HepG2 (cell line): ENCODE measurements around the gene CLEC16A. TPM values are rescaled to one million over a fixed set of nuclear protein-coding genes. Genes with fewer than 3 reads are reported as not detected.

Source experiments
- HNF4G ChIP-seq, 2 experiments: sonication (generic) in 1 of 2; formaldehyde crosslinking in 1 of 2; IDR thresholded peaks; 2 replicates each; pipeline versions ENCODE4 v1.4.0 to v1.6.1; 2011 to 2020; ENCODE audit warnings: borderline replicate concordance in 2 of 2, low read depth in 2 of 2, mild to moderate bottlenecking in 2 of 2, low read length in 1 of 2, missing genetic modification reagents in 1 of 2, moderate library complexity in 1 of 2
- HOXA3 ChIP-seq: sonication (generic); formaldehyde crosslinking; IDR thresholded peaks from 2 replicates; pipeline ENCODE4 v1.5.0; 2020; ENCODE audit warnings: missing genetic modification reagents
- KDM5B ChIP-seq: sonication (generic); formaldehyde crosslinking; IDR thresholded peaks from 2 replicates; pipeline ENCODE4 v1.4.0; 2020; ENCODE audit warnings: missing genetic modification reagents, mild to moderate bottlenecking, borderline replicate concordance
- NFIB ChIP-seq: sonication (generic); formaldehyde crosslinking; IDR thresholded peaks from 2 replicates; pipeline ENCODE4 v1.9.0; 2021; ENCODE audit warnings: missing genetic modification reagents, mild to moderate bottlenecking, borderline replicate concordance
- PCBP2 ChIP-seq: fragments of 200-400 bp; formaldehyde crosslinking; optimal IDR thresholded peaks from 2 replicates; pipeline ENCODE3; 2018; ENCODE audit warnings: low read length, low read depth; ENCODE audit not compliant: poor library complexity, severe bottlenecking
- SAP130 ChIP-seq: IDR thresholded peaks from 2 replicates; pipeline ENCODE4 v1.6.1; 2016; ENCODE audit warnings: low read depth
- THYN1 ChIP-seq: sonication (generic); formaldehyde crosslinking; IDR thresholded peaks from 2 replicates; pipeline ENCODE4 v1.8.1; 2023; ENCODE audit warnings: low read depth, mild to moderate bottlenecking, moderate library complexity, missing genetic modification reagents, borderline replicate concordance
- XRCC5 ChIP-seq: fragments of 200-400 bp; formaldehyde crosslinking; optimal IDR thresholded peaks from 2 replicates; pipeline ENCODE3; 2017; ENCODE audit warnings: mild to moderate bottlenecking, low read length
- ZNF232 ChIP-seq: sonication (generic); formaldehyde crosslinking; IDR thresholded peaks from 2 replicates; pipeline ENCODE4 v1.4.0; 2020; ENCODE audit warnings: missing genetic modification reagents, borderline replicate concordance
- ZNF670 ChIP-seq: sonication (generic); formaldehyde crosslinking; IDR thresholded peaks from 2 replicates; pipeline ENCODE4 v1.8.0; 2022; ENCODE audit warnings: mild to moderate bottlenecking, missing genetic modification reagents, borderline replicate concordance
- ZNF7 ChIP-seq: IDR thresholded peaks from 2 replicates; pipeline ENCODE4 v1.6.1; 2016; ENCODE audit warnings: missing biosample characterization, missing genetic modification reagents
- polyA plus RNA-seq, 8 experiments: library from polyadenylated mRNA; depleted of rRNA in 3 of 8; stranded (reverse) in 7 of 8; unstranded in 1 of 8; fragments of >200 nt; fragmentation: Illumina TruSeq in 4 of 8; extraction: Trizol in 4 of 8; gene quantifications; 2 replicates each; pipeline versions ENCODE4 v1.2.1 to v1.2.3, GENCODE V29; 2011 to 2016; ENCODE audit warnings: low read depth in 4 of 8, missing spikeins in 1 of 8, mixed read lengths in 1 of 8; ENCODE audit not compliant: insufficient read depth in 1 of 8
- total RNA-seq, 5 experiments: library from RNA; depleted of rRNA; stranded (reverse); fragments of >200 nt; fragmentation: Illumina TruSeq; extraction: Trizol; gene quantifications; 2 replicates each; pipeline ENCODE4 v1.2.3, GENCODE V29; 2016; ENCODE audit warnings: low read depth in 1 of 5
- TF ChIP-seq, protein P1 (sequence below): sonication (generic); formaldehyde crosslinking; IDR thresholded peaks from 2 replicates; pipeline ENCODE4 v1.5.0; 2020; ENCODE audit warnings: mild to moderate bottlenecking, missing genetic modification reagents
- TF ChIP-seq, protein P2 (sequence below): sonication (generic); formaldehyde crosslinking; IDR thresholded peaks from 2 replicates; pipeline ENCODE4 v1.8.1; 2023; ENCODE audit warnings: mild to moderate bottlenecking, inconsistent platforms, moderate library complexity, missing genetic modification reagents, borderline replicate concordance
- TF ChIP-seq, protein P3 (sequence below): IDR thresholded peaks from 2 replicates; pipeline ENCODE4 v1.6.1; 2016; ENCODE audit warnings: low read depth, control low read depth
- TF ChIP-seq, protein P4 (sequence below): sonication (generic); formaldehyde crosslinking; IDR thresholded peaks from 2 replicates; pipeline ENCODE4 v1.5.0; 2020; ENCODE audit warnings: missing genetic modification reagents
- TF ChIP-seq, protein P5 (sequence below): sonication (generic); formaldehyde crosslinking; IDR thresholded peaks from 2 replicates; pipeline ENCODE4 v1.5.1; 2020; ENCODE audit warnings: mild to moderate bottlenecking, missing genetic modification reagents, borderline replicate concordance
- TF ChIP-seq, protein P6 (sequence below): sonication (generic); formaldehyde crosslinking; IDR thresholded peaks from 2 replicates; pipeline ENCODE4 v1.5.1; 2020; ENCODE audit warnings: missing genetic modification reagents, mild to moderate bottlenecking, borderline replicate concordance

CLEC16A gene
- total and polyA plus RNA-seq, 2 of the 13 experiments (the other 11 are each of a cell fraction or from before 2014, with no cell fraction given) = 8.5 to 10.3 TPM

DNA sequence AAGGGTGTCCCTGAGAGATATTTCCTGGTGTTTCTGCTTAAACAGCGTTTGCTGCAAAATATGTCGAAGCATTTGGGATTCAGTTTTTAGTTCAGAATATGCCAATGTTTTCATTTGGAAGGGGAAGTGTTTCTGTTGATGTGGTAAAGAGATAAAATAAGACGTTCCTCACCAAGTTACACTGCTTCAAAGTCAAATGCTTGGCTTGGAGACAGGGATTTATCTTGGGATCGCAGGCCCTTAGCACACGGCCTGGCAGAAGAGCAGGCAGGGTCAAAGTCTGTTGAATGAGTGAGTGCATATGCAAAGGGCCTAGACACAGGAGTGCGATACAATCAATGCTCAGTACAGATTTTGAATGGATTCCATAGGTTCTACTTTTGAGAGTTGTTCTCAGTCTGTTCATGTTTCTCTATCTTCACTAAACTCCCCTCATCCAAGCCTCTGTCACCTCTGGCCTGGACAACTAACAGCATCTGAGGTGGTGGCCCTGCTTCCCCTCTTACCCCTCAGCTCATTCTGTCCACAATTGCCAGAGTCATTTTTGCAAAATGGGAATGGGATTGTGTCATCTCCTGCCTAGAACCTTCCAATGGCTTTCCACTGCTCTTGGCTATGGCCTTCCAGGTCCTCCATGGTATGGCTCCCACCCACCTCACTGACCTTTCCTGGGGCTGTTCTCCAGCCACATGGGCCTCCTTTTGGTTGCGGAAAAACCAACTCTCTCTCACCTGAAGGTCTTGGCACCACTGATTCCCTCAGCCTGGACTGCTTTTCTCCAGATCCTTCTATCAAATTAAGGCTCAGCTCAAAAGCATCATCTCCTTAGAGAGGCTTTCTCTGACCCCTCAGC is 5.3 kb upstream of the CLEC16A start (continued):
- TF ChIP-seq, protein P1, sequence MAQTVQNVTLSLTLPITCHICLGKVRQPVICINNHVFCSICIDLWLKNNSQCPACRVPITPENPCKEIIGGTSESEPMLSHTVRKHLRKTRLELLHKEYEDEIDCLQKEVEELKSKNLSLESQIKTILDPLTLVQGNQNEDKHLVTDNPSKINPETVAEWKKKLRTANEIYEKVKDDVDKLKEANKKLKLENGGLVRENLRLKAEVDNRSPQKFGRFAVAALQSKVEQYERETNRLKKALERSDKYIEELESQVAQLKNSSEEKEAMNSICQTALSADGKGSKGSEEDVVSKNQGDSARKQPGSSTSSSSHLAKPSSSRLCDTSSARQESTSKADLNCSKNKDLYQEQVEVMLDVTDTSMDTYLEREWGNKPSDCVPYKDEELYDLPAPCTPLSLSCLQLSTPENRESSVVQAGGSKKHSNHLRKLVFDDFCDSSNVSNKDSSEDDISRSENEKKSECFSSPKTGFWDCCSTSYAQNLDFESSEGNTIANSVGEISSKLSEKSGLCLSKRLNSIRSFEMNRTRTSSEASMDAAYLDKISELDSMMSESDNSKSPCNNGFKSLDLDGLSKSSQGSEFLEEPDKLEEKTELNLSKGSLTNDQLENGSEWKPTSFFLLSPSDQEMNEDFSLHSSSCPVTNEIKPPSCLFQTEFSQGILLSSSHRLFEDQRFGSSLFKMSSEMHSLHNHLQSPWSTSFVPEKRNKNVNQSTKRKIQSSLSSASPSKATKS (CRISPR knock-in tag) = no peak
- TF ChIP-seq THYN1 (CRISPR knock-in tag) (no peak), HOXA3 (CRISPR knock-in tag) (peak; percentile 71), SAP130 (CRISPR knock-in tag) (0 out of 2 replicates have a peak, but pooled peaks have one; percentile 46), ZNF670 (CRISPR knock-in tag) (no peak), KDM5B (CRISPR knock-in tag) (0 out of 2 replicates have a peak, but pooled peaks have one; percentile 55), XRCC5 (peak; percentile 10), ZNF232 (CRISPR knock-in tag) (no peak), HNF4G (IDR thresholded peaks at IDR 0.05; ENCODE audit: borderline replicate concordance, low read depth, low read length) (peak; percentile 81; the same call in 1 of the 2 replicates), HNF4G (CRISPR knock-in tag; IDR thresholded peaks at IDR 0.05; ENCODE audit: borderline replicate concordance, low read depth) (peak; percentile 76; the same call in 1 of the 2 replicates), NFIB (CRISPR knock-in tag) (no peak), ZNF7 (peak; percentile 76), PCBP2 (no peak)
- TF ChIP-seq, protein P2, sequence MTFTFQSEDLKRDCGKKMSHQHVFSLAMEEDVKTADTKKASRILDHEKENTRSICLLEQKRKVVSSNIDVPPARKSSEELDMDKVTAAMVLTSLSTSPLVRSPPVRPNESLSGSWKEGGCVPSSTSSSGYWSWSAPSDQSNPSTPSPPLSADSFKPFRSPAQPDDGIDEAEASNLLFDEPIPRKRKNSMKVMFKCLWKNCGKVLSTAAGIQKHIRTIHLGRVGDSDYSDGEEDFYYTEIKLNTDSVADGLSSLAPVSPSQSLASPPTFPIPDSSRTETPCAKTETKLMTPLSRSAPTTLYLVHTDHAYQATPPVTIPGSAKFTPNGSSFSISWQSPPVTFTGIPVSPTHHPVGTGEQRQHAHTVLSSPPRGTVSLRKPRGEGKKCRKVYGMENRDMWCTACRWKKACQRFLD (CRISPR knock-in tag) = no peak
- TF ChIP-seq, protein P3, sequence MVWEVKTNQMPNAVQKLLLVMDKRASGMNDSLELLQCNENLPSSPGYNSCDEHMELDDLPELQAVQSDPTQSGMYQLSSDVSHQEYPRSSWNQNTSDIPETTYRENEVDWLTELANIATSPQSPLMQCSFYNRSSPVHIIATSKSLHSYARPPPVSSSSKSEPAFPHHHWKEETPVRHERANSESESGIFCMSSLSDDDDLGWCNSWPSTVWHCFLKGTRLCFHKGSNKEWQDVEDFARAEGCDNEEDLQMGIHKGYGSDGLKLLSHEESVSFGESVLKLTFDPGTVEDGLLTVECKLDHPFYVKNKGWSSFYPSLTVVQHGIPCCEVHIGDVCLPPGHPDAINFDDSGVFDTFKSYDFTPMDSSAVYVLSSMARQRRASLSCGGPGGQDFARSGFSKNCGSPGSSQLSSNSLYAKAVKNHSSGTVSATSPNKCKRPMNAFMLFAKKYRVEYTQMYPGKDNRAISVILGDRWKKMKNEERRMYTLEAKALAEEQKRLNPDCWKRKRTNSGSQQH (CRISPR knock-in tag) = 0 out of 2 replicates have a peak, but pooled peaks have one; percentile 33
- TF ChIP-seq, protein P4, sequence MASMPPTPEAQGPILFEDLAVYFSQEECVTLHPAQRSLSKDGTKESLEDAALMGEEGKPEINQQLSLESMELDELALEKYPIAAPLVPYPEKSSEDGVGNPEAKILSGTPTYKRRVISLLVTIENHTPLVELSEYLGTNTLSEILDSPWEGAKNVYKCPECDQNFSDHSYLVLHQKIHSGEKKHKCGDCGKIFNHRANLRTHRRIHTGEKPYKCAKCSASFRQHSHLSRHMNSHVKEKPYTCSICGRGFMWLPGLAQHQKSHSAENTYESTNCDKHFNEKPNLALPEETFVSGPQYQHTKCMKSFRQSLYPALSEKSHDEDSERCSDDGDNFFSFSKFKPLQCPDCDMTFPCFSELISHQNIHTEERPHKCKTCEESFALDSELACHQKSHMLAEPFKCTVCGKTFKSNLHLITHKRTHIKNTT (CRISPR knock-in tag) = no peak
- TF ChIP-seq, protein P5, sequence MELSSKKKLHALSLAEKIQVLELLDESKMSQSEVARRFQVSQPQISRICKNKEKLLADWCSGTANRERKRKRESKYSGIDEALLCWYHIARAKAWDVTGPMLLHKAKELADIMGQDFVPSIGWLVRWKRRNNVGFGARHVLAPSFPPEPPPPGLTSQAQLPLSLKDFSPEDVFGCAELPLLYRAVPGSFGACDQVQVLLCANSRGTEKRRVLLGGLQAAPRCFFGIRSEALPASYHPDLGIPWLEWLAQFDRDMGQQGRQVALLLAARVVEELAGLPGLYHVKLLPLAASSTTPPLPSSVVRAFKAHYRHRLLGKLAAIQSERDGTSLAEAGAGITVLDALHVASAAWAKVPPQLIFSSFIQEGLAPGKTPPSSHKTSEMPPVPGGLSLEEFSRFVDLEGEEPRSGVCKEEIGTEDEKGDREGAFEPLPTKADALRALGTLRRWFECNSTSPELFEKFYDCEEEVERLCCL (CRISPR knock-in tag) = no peak
- TF ChIP-seq, protein P6, sequence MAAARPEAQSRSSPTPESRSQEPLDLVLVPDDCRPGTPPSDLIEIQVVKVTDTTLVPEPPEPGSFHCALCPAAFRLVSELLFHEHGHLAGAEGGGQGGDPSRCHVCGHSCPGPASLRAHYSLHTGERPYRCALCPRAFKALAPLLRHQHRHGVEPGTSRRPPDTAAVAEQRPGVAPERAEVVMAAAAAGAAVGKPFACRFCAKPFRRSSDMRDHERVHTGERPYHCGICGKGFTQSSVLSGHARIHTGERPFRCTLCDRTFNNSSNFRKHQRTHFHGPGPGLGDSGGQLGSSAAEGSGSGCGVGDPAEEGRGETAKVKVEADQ (CRISPR knock-in tag) = 0 out of 2 replicates have a peak, but pooled peaks have one; percentile 53
